HG02884 (cell line): Measurements from ENCODE around the gene UPF2.
A peak's percentile ranks its signal among the peaks of the same experiment; 100 is the strongest.
"Not testable (repeated sequence)": the region's sequence is repeated elsewhere in the genome, so short reads cannot be mapped to it uniquely, and the experiment has no call there.

Experiments
- ATAC-seq: cut with Tn5 transposase; IDR thresholded peaks from one replicate; pipeline ENCODE4 v1.9.1; 2021; ENCODE audit warnings: mild to moderate bottlenecking, moderate library complexity; ENCODE audit not compliant: unreplicated experiment

UPF2 gene, protein sequence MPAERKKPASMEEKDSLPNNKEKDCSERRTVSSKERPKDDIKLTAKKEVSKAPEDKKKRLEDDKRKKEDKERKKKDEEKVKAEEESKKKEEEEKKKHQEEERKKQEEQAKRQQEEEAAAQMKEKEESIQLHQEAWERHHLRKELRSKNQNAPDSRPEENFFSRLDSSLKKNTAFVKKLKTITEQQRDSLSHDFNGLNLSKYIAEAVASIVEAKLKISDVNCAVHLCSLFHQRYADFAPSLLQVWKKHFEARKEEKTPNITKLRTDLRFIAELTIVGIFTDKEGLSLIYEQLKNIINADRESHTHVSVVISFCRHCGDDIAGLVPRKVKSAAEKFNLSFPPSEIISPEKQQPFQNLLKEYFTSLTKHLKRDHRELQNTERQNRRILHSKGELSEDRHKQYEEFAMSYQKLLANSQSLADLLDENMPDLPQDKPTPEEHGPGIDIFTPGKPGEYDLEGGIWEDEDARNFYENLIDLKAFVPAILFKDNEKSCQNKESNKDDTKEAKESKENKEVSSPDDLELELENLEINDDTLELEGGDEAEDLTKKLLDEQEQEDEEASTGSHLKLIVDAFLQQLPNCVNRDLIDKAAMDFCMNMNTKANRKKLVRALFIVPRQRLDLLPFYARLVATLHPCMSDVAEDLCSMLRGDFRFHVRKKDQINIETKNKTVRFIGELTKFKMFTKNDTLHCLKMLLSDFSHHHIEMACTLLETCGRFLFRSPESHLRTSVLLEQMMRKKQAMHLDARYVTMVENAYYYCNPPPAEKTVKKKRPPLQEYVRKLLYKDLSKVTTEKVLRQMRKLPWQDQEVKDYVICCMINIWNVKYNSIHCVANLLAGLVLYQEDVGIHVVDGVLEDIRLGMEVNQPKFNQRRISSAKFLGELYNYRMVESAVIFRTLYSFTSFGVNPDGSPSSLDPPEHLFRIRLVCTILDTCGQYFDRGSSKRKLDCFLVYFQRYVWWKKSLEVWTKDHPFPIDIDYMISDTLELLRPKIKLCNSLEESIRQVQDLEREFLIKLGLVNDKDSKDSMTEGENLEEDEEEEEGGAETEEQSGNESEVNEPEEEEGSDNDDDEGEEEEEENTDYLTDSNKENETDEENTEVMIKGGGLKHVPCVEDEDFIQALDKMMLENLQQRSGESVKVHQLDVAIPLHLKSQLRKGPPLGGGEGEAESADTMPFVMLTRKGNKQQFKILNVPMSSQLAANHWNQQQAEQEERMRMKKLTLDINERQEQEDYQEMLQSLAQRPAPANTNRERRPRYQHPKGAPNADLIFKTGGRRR

DNA sequence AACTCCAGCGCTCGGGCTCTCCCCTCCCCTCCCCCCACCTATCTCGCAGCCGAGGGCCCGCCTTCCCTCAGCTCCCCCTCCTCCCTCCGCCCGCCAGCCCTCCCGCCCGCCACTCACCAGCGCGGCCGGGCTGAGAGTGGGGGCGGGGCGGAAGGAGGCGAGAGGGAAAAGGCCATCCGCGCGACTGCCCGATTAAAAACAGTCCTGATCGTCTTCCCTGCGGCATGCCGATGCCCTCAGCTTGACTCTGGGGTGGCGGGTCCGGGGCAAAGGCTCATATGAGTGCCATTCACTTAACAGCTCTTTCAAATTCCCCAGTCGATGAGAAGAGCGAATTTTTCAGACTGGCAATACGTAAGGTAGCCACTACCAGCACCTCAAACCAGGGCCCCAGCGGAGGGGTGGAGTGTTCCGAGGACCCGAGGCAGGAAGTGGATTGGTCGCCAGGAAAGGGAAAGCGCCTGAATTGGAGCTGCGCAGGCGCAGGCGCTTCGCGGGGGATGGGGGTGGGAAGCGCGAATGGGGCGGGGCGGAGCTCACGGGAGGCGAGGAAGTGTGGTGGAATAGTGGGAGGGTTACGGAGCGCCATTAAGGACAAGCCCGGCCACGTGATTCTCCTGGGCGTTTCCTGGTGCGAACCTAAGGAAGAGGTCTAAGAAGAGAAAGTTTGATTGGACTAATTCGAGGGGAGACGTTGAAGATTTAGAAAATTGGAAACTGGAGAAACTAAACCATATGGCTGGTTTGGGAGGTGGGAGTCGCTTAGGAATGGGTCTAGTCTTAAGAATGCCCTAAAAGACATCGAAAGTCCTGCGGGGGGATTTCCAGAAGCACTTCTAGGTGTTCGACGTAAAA is at the start of gene UPF2:
TSS of gene UPF2 (minus strand) at position 13 of the 855 bp plus-strand sequence. CDS start 7,386 bp downstream, outside the sequence.
- ATAC-seq: peak; percentile 49

DNA sequence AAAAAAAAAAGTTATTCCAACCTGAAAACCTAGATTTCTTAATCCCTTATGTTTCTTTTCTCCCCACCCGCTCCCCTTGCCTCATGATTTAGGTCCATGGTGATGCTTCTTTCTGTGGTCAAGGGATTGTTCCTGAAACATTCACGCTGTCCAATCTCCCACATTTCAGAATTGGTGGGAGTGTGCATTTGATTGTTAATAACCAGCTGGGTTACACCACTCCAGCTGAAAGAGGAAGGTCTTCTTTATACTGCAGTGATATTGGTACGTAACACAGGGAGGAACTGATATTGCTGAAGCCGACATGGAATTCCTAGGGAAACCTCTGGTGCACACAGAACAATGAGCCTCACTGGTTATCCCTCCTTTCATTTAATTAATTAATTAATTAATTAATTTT is 48.8 kb upstream of the UPF2 start:
- ATAC-seq: no peak

DNA sequence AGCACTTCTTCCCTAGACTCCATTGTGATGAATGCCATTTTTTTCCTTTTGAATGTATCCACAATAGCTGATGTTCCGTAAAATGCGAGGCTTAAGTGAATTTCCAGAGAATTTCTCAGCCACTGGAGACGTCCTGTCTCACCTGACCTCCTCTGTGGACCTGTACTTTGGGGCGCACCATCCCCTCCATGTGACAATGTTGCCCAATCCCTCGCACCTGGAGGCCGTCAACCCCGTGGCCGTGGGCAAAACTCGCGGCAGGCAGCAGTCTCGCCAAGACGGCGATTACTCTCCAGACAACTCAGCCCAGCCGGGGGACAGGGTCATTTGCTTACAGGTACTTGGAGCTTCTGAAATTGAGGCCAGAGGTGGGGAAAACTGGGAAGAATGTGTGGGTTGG is 46.3 kb upstream of the UPF2 start:
- no peak for ATAC-seq

DNA sequence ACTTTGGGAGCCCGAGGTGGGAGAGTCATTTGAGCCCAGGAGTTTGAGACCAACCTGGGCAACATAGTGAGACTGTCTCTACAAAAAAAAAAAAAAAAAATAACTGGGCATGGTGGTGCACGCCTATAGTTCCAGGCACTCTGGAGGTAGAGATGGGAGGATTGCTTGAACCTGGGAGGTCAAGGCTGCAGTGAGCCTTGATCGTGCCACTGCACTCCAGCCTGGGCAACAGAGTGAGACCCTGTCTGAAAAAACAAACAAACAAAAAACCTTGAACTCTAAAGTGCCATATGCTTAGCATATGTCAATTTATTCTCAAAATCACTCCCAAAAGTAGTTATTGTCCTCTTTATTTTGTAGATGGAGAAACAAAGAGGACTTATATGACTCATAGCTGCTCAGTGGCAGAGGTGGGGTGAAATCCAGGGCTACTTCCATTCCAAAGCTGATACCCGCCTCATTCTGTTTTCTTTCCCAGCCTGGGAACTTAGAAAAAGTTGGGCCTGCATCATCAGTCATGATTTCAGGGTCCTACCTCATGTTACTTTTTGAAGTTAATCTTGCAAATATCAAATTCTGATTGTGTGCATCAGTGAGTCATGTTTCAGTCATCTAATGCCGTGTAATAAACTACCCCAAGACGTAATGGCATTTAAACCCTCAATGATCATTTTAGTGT is 39.4 kb upstream of the UPF2 start:
- no peak for ATAC-seq

DNA sequence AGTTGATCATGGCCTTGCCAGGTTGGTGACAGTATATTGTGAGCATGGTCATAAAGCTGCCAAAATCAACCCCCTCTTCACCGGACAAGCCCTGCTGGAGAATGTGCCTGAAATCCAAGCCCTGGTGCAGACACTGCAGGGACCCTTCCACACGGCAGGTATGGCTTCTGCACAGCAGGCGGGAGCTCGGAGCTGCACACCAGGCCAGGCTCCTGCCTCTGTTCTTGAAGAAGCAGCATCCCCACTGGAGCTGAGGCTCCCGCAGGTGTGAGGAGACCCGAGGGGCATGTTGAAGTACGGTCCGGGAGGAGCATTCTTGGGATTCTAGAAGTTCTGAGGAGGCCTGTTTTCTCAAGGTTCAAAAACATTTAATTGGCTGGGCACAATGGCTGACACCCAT is 38.9 kb upstream of the UPF2 start:
- no peak for ATAC-seq

DNA sequence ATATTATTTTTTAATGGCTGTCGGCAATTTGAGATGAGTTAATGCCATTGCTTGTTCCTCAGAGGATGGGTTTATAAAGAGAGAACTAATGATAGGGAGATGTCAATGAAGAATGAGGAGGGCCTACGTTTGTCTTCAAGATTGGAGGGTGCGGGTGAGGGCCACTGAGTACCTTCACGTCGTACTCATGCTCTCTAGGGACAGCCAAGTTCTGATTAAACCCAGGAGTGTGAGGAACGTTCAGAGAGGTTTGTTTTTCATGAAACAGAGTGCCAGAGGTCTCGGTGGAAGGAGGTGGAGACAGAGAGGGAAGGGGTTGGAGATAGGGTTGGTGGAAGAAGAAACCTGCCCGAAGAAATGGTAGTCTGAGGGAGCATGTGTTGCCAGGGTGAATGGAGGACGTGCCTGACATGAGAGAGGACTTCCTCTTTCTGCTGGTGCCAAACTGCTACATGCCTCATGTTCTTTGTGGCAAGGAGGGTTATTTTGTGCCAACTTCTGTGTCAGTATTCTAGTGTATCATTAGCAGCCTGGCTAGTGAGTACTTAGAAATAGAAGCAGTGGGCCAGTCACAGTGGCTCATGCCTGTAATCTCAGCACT is 35.1 kb upstream of the UPF2 start:
- ATAC-seq: no peak

DNA sequence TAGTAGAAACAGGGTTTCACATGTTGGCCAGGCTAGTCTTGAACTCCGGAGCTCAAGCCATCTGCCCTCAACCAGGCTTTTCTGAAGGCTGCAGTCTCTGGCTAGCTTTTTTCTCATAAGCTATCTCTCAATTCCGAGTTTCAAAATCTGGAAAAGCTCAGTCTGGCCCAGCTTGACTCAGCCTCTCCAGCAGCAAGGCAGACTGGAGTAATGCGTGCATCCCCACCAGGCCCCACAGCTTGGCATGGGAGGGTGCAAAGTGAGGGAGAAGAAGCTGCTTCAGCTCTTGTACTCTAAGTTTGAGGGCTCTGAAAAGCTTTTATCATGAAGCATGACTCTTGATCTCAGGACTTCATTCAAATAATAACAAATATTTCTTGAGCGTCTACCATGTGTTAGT is 30.9 kb upstream of the UPF2 start:
- no peak for ATAC-seq

DNA sequence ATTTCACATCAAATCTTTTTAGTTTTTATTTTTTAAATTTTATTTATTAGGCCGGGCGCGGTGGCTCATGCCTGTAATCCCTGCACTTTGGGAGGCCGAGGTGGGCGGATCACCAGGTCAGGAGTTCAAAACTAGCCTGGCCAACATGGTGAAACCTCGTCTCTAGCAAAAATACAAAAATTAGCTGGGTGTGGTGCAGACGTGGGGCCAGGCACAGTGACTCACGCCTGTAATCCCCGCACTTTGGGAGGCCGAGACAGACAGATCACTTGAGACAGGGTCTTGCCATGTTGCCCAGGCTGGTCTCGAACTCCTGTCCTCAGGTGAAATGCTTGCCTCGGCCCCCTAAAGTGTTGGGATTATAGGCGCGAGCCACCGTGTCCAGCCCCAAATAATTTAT is 28.8 kb upstream of the UPF2 start:
- ATAC-seq: not testable (repeated sequence)

DNA sequence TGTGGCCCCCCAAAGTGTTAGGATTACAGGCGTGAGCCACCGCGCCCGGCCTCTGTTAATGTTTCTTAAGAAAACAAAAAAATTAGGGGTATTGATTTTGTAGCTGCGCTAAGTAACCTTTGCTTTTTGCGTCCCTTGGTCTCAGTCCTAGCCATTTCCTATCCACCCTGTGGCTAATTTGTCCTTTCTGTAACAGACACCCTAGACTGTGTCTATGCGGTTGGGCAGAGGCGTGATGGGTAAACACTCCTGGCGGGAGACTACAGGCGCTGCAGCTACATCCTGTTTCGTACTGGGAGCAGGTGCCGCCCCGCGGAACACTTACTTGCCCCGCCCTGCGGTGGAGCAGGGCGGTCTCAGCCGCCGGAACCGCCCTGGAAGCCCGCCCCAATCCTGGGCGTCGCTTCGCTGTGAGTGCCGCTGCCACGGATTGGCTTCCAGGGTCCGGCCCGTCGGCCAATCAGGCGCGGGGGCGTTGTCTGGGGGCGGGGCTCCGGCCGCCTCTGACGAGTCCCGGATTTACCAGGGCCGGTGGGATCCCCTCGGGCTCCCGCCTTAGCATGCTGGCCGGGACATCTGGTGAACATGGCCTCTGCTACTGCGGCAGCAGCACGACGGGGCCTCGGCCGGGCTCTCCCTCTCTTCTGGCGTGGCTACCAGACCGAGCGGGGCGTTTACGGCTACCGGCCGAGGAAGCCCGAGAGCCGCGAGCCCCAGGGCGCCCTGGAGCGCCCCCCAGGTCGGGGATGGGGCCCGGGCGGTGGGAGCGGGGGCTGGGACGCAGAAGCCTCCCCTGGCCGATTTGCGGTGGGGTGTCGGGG is 26.1 kb upstream of the UPF2 start, which contains the start of gene DHTKD1:
TSS of gene DHTKD1 (plus strand) at position 506 of the 821 bp plus-strand sequence. CDS start at position 586, 80 bp downstream.
- peak; percentile 96 for ATAC-seq

DNA sequence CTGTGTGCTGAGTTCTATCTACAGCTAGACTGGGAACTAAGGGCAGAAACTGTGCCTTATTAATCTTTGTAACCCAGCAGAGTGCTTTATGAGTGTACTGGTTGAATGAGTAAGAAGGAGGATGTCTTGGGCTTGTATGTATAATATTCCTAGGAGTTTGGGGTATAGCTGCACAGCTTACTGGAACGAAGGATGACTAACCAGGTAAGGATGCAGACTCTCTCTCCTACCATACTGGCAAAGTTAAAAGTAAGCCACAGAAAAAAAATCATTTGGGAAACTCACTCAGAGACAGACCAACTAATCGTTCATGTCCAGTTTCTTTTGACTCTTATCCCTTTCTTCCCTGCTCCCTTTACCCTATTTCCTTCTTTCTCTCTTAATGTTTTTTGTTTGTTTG is 24.7 kb upstream of the UPF2 start:
- no peak for ATAC-seq

DNA sequence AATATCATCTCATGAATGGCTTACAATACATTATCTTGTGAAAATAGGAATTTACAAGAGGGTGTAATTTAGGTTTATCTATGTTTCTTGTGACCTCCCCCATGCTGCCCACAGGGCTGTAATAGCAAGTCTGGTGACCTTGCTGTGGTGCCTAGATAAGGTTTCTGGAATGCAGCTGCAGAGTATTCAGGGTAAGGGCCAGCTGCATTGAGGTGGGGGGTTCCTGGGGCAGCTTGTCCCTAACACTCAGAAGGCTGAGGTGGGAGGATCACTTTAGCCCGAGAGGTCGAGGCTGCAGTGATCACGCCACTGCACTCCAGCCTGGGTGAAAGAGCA is 20.8 kb upstream of the UPF2 start:
- no peak for ATAC-seq

DNA sequence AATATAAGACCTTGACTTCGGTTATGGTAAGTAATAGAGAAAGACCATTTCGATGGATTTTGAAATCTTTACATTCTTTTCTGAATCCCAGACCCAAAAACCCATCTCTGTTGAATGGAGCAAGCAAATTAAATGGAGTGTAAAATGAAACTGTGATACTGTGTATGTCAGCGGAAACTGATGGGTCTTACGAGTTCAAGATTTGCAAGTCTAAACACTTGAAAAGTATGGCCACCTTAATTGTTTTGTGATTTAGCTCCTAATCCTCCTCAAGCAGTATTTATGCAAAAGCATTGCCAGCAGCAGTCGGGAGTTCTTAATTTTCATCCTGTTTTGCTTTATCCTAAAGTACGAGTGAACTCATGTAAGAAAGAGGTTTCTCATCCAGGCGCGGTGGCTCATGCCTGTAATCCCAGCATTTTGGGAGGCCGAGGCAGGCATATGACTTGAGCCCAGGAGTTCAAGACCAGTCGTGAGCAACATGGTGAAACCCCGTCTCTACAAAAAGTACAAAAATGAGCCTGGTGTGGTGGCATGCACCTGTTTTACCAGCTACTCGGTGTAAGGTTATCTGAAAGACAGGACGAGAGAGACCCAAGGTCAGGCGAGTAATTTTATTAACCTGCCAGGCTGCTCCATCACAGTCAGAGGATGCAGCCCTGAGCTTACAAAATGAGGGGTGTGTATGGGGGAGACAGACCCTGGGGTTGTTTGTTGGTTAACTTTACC is 20.3 kb upstream of the UPF2 start:
- no peak for ATAC-seq

DNA sequence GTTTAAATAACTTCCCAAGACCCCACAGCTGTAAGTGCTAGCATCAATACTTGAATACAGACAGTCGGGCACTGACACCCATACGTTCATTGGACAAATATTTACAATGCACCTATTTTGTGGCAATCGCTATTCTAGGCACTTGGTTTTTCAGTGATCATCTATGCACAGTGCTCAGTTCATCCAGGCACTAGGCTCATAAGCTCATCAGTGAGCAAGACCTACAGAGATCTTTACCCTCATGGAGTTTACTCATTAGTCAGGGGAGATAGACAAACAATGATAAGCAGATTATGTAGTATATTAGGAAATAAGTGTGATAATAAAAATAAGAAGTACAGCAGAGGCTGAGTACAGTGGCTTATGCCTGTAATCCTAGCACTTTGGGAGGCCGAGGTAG is 18.5 kb upstream of the UPF2 start:
- ATAC-seq: no peak

DNA sequence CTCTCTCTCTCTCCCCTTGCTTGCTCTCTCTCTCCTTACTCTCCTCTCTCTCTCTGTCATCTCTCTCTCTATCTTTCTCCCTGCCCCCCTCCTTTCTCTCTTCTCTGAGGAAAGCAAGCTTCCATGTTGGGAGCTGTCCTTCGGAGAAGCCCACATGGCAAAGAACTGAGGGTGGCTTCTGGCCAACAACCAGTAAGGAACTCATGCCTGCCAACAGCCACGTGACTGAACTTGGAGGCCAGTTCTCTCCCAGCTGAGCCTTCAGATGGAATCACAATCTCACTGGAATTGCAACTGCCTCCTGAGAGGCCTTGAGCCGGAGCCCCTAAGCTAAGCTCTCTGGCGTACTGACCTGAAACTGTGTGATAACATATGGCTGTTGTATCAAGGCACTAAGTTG is 14.1 kb upstream of the UPF2 start:
- no peak for ATAC-seq

DNA sequence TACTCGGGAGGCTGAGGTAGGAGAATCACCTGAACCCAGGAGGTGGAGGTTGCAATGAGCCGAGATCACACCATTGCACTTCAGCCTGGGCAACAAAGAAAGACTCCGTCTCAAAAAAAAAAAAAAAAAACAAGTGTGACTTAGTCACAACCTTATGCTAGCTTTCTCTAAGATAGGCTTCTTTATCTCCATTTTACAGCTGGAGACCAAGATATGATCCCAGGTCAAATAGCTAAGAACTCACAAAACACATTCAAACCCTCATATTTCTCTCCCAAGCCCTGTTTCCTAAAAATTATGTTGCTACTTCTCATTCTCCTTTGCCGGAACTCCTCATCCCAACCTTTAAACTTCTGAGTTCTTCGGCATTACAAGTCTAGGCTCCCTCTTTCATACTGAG is 13.1 kb upstream of the UPF2 start:
- ATAC-seq: no peak

DNA sequence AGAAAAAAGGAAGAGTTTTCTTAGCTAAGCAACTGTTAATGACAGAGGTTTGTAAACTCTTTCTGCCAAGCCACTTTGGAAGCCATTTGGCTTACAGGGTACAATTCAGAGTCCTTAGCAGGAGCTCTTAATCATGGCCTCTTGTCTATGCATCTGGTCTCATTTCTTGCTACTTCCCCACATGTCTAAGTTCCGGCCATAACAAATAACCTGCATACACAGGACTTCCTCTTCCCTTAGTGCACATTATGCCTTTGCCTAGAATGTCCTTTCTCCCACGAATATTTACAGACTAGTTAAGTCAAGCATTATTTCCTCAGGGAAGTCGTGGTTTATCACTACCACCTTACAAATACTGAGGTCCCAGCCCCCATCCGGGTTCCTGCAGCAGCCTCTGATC is 8.6 kb upstream of the UPF2 start:
- no peak for ATAC-seq

DNA sequence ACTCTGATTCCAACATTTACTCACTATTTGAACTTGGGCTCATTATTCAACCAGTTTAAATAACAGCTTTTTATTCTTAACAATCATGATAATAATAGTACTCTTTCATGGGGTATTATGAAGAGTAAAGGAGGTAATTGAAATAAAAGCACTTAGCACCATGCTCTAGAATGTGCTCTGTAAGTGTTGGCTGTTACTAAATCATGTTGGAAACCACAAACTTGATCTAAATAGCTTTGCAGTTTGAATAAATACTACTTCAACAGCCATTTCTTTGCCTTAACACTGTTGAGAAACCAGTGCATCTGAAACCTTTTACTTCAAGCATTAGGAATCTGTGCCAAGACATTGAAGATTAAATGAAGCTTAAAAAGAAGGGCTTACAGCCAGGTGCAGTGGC is 7.9 kb upstream of the UPF2 start:
- no peak for ATAC-seq

DNA sequence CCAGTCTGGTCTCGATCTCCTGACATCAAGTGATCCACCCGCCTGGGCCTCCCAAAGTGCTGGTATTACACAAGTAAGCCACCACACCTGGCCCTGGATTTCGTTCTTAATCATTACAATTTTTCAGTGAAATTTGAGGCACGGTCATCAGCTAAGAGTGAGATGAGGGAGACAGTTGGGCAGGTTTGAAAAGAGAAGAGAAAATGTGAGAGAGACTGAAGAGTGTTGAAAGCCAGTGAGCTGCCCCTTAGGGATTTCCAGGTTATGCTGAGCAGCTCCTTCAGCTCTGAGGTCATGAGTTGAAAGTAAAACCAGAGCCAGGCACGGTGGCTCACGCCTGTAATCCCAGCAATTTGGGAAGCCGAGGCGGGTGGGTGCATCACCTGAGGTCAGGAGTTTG is 5.9 kb upstream of the UPF2 start:
- ATAC-seq: peak; percentile 30
